KG1 (cell line): ENCODE measurements around the gene SCG5.
"Not testable (repeated sequence)": the region's sequence is repeated elsewhere in the genome, so short reads cannot be mapped to it uniquely, and the experiment has no call there.

Experiments
- DNase-seq: peaks from one replicate; lab custom pipeline; 2025; lab: John Stamatoyannopoulos, UW

SCG5 gene

GRCh38 chr15:32641517-32642059, at the start of gene SCG5:
SCG5 (plus strand) TSS chr15:32641710; CDS start chr15:32643593, 1,883 bp downstream.
- DNase-seq = no peak

- not testable (repeated sequence) for DNase-seq
These were observed 48.4 kb upstream of the SCG5 start, which contains the start of gene GOLGA8N for GRCh38 chr15:32593151-32593550. GOLGA8N (plus strand) TSS chr15:32593456.

GRCh38 chr15:32609518-32609917, 32.0 kb upstream of the SCG5 start:
- not testable (repeated sequence) for DNase-seq

DNA sequence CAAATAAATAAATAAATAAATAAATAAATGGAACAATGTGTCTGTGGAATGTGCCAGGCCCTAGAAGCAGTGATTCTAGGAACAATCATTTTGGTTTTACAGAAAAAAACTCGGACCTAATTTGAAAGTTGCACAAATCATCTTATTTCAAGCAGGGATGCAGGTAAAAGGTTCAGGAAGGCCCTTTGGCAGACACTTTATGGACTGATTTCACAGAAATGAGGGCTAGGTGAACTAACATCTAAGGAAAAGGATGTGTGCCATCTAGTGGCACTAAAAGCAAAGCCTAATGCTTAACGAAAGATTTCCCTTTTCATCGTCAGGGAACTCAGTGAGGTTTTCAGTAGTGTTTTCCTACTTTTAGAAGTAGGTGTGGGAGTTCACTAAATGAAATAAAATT, 30.8 kb upstream of the SCG5 start:
- not testable (repeated sequence) for DNase-seq

GRCh38 chr15:32614712-32615050, 26.8 kb upstream of the SCG5 start:
- not testable (repeated sequence) for DNase-seq

GRCh38 chr15:32615051-32615870, 26.2 kb upstream of the SCG5 start, which contains the start of gene ARHGAP11A:
ARHGAP11A (plus strand) TSS chr15:32615504; CDS start chr15:32616212, 708 bp downstream.
- not testable (repeated sequence) for DNase-seq

- DNase-seq = not testable (repeated sequence)
These were observed 25.6 kb upstream of the SCG5 start for GRCh38 chr15:32615871-32616426.

DNA sequence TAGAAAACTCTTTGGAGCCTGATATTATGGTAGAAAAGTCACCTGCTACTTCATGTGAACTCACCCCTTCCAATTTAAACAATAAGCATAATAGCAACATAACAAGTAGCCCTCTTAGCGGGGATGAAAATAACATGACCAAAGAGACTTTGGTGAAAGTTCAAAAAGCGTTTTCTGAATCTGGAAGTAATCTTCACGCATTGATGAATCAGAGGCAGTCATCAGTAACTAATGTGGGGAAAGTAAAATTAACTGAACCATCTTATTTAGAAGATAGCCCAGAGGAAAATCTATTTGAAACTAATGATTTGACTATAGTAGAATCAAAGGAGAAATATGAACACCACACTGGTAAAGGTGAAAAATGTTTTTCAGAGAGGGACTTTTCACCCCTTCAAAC, 5.1 kb upstream of the SCG5 start:
- DNase-seq = no peak

DNA sequence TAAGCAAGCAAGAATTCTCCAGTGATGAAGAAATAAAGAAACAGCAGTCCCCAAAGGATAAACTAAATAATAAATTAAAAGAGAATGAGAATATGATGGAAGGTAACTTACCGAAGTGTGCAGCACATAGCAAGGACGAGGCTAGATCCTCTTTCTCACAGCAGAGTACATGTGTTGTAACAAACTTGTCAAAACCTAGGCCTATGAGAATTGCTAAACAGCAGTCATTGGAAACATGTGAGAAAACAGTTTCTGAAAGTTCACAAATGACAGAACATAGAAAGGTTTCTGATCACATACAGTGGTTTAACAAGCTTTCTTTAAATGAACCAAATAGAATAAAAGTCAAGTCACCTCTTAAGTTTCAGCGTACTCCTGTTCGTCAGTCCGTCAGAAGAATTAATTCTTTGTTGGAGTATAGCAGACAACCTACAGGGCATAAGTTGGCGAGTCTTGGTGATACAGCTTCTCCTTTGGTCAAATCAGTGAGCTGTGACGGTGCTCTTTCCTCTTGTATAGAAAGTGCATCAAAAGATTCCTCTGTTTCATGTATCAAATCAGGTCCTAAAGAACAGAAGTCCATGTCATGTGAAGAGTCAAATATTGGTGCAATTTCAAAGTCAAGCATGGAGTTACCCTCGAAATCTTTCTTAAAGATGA, 4.5 kb upstream of the SCG5 start:
- no peak for DNase-seq

GRCh38 chr15:32637704-32638103, 3.8 kb upstream of the SCG5 start:
- no peak for DNase-seq

- no peak for DNase-seq
These were observed 1.3 kb downstream of the SCG5 start for GRCh38 chr15:32642667-32643435.

DNA sequence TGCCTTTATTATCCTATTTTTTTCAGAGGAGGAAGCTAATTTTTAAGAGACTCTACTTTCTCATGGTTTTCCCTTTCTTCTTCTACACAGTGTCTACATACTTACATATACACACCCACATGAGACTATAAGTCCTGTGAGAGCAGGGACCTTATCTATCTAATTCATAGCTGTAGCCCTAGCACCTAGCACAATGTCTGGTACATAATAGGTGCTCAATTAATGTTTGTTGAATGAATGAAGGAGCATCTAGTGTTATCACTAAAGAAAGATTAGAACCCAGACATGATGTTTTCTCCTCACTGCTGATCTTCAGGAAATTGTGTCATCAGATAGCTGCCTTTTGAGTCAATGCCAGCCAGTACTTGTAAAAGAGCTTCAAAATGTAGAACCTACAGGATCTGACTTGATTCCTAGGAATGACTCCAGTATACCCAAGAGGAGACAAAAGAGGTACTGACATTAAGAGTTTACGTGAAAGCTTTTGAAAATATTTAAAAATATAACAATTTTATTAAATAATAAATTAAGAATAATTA, 2.5 kb downstream of the SCG5 start:
- no peak for DNase-seq

GRCh38 chr15:32646291-32646690, 4.8 kb downstream of the SCG5 start:
- no peak for DNase-seq

DNA sequence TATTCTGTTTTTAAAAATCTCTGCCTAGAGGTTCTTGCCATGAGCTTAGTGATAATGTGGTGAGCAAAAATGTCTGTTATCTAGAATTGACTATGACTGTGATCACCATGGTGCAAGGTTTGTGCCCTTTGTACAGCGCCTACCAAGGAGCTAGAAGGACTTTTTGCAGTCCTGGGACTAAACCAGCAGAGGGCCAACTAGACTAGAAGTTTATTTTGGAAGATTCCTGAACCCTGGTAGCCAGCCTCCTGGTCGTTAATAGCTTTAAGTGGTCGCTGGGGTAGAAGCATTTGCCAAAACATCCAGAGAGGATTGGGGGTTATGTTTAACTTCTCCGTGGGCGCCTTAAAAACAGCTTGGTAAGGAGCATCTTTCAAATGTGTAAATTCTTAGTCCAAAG, 7.8 kb downstream of the SCG5 start:
- no peak for DNase-seq

DNA sequence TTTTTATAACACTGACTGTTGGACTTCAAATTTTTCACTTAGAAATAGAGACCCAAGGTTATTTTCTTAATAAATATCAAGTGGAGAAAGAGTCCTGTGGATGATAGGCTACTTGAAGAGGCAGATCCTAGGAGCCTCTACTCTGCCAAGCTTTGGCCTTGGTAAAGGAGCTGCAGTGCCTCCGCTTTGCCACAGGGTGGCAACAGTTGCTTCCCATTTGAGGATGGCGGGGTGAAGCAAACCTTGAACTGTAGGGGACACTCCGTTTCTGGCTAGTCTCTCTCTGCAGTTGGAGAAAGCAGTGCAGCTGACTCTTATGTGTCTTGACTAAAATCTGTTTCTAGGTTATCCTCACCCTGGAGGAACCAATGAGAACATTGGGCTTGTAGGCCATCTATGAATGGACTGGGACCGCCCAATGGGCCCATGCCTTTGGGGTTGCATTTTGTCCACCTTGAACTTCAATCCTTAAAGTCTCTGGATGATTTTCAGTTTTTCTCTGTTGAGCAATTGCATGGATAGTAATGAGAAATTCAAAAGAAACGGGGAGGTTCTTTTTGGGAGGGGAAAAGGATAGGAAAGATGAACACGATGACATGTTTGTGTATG, 9.8 kb downstream of the SCG5 start:
- peak; percentile 26 for DNase-seq

DNA sequence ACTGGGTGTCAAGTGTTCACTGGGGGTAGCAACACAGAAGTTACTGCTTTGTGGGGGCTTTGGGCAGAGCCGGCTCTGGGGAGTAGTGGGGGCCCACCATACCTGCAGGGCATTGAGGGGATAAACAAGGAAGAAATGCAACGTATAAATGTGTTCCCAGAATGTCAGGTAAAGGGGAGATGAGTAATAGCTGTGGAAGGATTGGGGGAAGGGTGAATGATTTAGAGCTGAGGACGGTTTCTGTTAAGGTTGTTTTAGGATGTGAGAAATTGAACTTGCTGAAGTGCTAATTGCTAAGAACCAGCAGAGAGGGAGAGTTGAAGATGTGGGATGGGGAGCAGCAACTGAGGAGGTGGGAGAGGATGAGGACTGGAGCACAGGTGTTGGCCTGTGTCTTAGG, 10.7 kb downstream of the SCG5 start:
- no peak for DNase-seq

GRCh38 chr15:32656091-32656490, 14.6 kb downstream of the SCG5 start:
- DNase-seq = no peak

DNA sequence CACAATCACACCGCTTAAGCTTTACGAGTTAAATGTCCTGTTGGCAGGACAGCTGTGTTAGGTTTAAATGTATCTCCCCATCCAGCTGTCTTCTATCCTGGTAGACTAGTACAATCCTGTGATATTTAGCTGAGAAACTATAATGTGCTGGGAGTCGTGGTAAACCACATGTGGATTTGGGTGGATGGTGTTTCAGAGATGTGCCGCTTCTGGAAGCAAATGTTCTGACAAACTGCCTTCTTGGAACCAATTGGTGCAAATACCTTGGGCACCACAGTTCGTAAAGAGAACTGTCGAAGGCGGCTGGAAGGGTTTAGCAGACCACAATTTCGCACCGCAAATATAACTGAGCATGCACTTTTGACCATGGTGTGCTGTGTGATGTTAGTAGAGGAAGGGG, 15.0 kb downstream of the SCG5 start:
- no peak for DNase-seq

DNA sequence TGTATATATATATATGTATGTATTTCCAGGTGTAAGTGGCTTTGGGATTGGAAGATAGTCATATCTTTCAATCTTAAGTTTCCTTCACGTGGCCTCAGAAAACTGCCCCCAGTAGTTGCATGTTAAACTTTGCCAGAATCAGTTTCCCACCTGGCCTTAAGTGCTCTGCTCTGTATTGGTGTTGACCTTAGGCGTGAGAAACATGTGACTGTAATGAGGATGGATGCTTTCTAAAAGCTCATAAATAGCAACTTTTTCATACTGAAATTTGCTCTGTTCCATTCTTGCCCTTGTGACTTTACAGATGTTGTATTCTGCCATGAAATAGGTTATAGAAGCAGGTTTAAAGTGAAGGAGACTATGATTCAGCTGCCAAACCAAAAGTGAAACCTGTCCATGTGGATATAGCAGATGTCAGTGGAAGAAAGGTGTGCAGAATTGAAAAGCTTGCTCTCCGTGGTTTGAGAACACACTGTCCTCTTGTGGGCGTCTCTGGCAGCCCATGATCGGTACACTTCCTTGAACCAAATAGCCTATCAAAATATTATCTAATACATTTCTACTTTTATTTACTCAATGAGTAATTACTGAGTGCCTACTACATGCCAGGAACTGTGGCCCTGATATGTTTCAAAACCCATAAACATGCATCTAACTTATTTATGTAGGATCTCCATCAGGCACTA, 15.8 kb downstream of the SCG5 start:
- DNase-seq = no peak

DNA sequence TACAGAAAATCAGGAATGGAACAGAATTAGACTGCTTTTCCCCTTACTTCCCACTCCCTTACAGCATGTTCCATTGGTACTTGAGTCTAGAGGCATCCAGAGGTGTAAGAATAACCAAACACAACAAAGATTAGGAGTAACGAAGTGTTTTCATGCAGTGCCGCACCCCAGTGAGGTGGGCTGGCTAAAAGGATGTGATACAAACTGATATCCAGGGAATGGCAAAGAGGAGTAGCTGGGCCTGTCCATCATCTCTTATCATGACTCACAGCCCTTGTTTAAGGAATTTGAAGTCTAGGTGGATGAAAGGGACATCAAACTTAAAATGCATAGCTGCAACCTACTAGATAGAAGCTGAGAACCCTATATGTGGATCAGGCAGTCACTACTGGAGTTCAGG, 16.4 kb downstream of the SCG5 start:
- no peak for DNase-seq
